Measurements from ENCODE around the gene FRK.
A peak's percentile ranks its signal among the peaks of the same experiment; 100 is the strongest.

The FRK gene

DNA sequence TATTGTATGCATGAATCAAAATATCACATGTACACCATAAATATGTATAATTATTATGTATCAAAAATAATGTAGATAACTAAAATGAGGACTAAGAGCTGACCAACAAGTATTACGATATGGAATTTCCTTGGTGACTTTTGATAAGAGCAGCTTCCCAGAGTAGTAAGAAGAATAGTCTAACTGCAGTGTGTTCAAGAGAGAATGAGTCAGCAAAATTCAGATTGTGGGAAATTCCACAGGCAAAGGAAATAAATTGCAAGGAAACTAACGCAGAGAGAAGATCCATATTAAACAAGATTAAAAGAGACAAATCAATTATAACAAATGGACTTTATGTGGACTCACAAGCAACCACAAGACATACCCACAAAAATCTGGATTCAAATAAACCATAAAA is 26.4 kb downstream of the FRK start:
- DNase-seq = no peak

DNA sequence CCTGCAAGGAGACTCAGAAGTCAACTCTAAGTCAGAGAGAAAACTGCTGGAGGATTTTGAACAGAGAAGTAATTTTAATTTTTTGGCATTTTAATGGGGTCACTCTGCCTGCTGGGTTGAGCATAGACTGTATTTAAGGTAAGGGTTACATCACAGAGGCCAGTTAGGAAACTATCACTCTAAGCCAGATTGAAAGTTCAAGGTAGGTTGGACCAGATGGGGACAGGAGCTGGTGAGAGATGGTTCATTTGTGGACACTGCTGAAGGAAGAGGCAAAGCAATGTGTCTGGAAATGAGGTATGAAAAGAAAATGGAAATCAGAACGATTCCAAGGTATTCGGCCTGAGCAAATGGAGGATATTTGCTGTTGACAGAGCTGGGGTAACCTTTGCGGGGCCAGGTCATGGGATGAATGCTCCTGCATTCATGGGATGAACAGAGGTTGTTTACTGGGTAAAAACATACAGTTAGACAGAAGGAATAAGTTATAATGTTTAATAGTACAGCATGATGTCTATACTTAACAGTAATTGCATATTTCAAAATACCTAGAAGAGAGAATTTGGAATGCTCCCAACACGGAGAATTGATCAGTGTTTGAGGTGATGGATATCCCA is 26.9 kb downstream of the FRK start:
- DNase-seq = no peak

DNA sequence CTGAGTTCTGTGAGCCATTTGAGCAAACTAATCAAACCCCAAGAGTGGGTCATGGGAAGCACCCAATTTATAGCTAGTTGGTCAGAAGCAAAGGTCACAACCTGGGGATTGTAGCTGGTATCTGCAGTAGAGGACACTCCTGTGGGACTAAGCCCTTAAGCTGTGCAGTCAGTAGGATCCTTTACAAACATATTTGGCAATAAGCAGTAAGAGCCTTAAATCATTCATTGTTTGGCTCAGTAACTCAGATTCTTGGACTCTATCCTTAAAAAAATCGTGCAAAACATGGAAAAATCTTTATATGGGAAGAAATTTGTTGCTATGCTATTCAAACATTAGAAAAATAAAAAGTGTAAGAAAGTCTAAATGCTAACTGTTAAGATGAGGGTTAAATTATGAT is 29.9 kb downstream of the FRK start:
- no peak for DNase-seq

DNA sequence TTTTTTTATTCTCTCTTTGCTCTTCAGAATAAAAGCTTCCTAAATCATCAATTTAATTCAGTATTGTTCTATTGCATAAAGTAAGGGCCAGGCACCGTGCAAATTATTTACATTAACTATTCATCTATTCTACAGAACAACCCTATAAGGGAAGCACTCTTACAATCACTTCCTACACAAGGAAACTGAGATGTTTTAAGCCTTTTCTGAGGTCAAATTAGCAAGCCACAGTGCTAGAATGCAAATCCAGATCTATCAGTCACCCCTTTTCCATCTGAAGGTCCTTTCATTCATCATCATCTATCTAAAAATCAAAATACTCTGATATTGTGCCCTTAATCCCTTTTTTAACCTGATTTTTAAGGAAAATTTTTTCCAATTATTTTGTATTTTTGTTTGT is 31.2 kb downstream of the FRK start:
- no peak for DNase-seq

DNA sequence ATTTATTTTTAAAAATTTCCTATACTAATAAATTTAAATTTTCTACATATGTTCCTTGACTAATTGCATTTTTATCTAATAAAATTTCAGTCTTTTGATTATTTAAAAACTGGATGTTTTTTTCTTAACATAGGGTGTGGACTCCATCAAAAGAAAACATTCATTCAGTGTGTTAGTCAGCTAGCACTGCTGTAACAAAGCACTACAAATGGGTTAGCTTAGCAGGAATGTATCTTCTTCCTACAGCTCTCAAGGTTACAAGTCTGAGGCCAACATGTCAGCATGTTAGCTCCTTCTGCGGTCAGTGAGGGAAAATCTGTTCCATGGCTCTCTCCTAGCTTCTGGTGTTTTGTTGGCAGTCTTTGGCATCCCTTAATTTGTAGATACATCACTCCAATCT is 32.5 kb downstream of the FRK start:
- DNase-seq = no peak

DNA sequence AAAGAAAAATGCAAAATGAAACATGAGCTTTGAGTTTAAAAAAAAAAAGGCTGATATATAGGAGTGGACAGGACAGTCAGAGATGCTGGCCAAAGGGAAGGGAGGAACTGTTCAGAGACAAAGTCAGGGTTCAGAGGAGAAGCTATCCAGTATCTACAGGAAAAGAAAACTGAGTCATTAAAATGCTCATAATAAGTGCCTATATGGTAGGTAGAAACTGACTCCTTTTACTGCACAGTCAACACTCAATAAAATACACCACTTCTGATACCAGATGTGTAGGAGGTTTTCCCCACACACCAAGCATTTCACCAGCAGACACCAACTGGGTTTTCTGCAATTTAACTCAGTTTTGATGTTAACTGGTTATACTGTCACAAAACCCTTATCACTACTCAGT is 32.9 kb downstream of the FRK start:
- no peak for DNase-seq

DNA sequence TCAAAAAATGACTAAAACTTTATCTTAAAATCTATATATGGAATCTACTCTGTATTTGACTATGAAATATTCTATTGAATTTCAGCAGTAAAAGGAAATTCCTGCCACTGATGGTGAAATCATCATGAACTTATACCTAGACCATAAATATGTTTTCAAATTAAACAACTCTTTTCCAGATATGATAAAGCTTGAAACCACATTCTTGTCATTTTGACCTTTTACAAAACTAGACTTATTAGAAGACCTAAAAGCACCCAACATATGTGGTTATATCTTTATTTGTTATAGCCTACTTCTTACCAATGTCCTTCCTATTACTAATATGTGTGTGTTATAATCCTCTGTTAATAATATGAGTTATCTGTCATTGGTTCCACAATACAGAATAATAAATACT is 35.3 kb downstream of the FRK start:
- DNase-seq = no peak

DNA sequence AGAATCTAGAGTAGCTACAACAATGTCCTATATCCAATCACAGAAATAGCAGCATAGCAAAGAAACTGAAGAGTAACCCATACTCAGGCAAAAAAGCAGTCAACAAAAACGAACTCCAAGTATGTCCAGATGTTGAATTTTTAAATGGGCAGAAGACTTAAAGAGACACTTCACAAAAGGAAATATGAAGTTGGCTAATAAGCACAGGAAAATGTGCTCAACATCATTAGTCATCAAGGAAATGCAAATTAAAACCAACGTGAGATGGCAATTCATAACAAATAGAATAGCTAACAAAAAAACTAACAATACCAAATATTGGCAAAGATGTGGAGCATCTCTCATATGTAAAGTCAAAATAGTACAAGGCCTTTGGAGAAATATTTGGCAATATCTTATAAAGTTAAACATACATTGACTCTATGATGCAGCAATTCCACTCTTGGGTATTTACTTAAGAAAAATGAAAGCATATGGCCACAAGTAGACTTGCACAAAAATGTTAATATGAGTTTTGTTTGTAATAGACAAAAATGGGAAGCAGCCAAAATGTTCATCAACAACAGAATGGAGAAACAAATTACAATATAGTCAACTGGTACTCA is 37.7 kb downstream of the FRK start:
- DNase-seq = no peak

DNA sequence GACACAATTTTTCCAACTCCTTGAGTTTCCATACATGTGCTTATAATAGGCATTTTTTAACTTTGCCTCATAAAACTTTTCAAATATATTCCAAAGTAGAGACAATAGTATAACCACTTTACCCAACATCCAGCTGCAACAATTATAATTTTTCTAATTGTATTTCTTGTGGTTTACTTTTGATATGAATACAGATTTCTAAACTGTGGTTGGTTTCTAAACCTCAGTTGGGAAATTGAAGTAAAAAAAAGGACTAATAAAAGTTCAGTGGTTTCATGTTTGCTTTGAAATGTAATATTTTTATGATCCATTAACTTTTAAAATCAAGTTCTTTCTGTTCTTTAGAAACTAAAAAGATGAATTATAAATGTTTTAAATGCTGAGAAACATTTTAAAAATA is 40.0 kb downstream of the FRK start:
- no peak for DNase-seq

DNA sequence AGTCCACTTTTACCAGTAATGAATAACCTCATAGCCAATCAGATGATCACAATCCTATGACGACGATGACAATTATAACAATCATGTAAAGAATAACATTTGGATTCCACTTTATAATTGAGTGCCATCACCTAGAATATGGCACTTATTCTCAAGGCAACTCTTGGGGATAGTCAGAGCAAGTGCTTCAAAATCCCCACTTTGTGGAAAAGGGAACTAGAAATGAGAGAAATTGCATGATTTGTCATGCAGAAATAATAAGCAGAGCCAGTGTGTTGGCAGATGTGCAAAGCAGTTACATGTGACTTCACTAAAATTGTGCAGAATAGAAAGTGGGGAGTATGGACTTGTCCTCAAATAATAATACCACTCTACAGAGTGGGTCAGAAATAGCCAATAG is 41.3 kb downstream of the FRK start:
- peak in 3 of 4 experiments; percentile 7 to 50 (median 36) for DNase-seq

DNA sequence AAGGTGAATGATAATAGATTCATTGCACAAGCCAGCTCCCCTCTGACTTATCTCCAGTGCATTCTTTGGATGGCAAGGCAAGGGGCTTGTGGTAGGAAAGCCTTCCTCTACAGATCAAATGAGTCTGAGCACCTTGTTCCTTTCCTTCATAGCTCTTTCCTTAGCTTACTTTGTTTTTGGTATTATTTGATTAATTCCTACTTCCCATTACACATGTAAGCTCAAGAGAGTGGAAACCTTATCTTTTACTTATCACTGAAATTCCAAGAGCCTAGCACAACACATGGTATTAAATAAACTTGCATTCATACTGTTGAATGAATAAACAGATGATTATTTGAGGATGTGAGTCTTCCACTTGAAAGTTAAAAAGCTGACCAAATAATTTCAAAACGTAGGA is 41.7 kb downstream of the FRK start:
- DNase-seq = no peak

DNA sequence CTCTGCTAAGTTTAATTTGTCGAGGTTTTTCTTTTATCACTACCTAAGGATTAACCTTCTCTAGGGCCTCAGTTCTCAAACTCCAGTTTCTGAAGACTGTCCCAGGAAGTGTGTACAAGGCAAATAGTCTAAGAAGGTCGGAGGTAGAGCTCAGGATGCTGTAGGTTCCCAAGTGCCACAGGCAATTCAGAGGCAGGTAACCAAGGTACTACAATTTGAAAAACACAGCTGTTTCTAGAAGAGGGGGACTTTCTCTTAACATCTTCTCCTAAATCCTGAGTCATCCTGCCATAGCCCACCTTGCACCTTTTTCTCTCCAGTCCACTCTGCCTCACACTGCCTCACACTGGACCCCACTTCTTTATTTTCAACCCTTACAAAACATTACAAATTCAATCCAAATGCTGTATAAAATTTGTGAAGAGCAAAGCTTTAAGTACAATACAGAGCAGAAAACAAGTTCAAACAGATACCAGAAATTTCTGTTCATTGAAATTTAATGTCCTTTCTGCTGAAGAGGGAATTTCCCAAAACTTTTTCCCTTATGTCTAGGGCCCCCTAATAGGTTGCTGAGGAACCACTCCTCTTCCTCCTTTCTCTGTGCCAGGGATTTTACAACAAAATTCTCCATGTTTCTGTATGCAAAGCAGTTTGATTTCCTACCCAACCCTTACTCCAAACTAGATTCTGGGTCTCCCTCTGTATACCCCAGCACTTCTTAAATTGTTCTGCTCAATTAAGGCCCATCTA is 43.0 kb downstream of the FRK start:
- DNase-seq = peak in 2 of 4 experiments; percentile 7 to 25

DNA sequence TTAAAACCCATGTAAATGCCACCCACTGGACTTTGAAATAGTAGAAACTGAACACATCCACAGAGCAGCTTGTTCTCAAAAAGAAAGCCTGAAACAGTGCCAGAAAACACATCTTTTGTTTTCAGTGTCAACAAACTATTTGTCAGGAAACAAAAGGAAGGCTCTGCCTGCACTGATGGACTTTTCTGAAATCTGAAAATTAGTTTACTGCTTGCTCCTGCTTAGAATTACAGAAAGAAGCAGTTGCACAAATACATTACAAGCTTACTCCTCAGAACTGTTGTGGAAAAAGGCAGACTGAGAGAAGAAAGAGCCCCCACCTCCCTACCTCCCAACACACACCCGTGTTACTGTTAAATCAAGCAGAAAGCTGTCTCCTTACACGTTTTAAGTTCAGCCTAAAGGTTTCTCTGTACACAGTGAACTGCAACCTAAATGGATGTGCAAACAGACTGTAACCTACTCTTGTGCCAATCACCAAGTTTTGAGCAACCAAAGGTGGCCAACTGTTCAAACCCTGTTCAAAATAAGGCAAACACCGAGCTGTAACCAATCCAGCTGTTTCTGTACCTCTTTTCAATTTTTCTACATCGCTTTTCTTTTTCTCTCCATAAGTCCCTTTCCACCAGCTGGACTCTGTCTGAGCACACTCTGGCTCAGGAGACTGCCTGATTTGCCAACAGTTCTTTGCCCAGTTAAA is 43.7 kb downstream of the FRK start:
- DNase-seq = no peak

DNA sequence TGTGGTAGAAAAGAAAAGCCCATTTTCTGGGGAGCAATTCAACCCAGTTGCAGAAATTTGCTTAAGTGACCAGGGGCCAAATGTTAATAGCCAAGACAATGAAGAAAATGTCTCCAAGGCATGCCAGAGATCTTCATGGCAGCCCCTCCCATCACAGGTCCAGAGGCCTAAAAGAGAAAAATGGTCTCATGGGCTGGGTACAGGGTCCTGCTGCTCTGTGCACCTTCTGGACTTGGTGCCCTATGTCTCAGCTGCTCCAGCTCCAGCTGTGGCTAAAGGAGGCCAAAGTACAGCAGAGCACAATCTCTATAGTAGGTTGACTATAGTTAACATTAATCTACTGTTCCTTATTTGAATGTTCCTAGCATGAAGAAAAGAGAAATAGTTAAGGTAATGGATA is 44.7 kb downstream of the FRK start:
- DNase-seq = no peak

DNA sequence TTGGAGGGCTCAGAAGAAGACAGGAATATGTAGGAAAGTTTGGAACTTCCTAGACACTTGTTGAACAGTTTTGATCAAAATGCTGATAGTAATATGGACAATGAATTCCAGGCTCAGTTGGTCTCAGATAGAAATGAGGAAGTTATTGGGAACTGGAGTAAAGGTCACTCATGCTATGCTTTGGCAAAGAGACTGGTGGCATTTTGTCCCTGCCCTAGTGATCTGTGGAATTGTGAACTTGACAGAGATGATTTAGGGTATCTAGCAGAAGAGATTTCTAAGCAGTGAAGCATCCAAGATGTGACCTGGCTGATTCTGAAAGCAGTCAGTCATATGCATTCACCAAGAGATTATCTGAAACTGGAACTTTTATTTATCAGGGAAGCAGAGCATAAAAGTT is 45.1 kb downstream of the FRK start:
- DNase-seq = peak in 3 of 4 experiments; percentile 6 to 29 (median 25)

DNA sequence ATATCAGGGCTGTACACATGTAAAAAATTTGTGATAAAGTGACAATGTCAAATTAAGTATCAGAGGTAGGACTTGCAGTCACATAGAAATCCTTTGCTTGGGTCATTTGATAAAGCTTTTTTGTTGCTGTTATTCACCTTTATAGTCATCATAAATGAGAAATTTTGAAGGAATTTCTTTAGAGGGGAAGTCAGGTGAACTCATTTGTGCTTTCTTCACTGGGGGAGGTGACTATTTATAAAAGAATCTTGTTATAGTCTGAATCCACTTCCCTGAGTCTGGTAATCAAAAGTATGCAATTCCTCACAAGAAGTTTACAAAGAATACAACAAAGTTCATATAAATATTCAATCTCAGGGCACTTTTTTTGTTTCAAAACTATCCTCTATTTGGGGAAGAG is 47.7 kb downstream of the FRK start:
- DNase-seq = no peak

DNA sequence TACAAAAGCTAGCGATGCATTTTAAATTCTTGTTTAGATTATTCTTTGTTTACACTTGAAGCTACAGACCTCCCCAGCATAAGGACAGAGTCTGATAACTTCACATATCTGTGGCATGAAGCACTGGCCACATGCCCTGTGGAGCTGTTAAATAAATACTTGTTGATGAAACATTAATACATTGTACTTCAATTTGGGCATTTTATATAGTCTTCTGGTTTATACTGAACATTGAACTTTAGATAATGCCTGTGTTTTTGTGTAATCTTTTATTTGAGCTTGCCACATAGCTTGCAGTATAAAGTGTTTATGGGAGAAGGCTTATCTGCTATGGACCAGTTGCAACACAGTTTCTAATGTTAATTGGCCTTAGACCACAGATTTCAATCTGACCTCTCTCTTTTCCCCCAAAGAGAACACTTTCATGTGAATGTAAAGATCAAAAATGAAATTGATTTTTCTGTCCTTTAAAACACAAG is 48.2 kb downstream of the FRK start:
- DNase-seq = no peak

DNA sequence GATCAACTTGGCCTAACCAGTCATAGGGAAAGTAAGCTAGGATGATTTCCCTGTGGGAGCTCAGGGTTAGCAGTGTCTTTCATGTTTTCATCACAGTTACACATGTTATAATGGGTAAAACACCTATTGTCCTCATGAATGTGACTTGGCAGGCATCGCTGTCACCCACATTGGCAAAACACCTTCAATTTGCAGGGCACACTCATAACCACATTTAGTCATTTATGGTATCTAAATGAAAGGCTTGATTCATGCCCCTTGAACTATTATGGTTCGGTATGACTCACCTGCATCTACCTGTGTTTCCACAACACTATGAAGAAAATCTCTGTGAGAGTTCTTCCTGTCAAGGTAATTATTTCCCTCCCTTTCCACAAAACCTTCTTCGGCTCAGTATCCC is 49.2 kb downstream of the FRK start:
- DNase-seq = no peak

DNA sequence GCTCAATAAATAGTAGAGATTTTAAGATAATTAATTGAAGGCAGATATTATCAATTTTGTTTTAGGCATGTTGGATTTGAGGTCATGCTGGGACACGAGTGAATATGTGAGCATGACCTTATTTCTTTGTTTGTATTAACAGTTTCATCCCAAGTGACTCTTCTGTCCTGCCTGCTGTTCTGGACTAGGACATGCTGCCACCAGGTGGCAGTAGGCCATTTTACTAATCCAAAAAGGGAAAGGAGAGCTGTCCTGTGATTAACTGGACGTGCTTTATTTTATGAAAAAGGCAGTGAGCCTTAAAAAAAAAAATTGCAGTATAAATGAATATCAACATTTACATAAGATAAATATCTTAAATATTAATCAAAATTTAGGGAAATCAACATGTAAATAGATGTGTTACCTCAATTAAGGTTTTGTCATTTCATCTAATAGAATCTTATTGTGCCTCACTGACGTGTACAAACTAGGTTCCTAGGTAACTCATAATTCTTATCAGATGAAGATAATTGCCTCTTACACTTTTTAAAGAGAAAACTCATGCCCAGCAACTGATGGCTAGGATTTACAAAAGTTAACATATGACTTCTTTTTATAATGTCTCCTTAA is 49.8 kb downstream of the FRK start:
- DNase-seq = peak; percentile 65 to 81 (median 74)

DNA sequence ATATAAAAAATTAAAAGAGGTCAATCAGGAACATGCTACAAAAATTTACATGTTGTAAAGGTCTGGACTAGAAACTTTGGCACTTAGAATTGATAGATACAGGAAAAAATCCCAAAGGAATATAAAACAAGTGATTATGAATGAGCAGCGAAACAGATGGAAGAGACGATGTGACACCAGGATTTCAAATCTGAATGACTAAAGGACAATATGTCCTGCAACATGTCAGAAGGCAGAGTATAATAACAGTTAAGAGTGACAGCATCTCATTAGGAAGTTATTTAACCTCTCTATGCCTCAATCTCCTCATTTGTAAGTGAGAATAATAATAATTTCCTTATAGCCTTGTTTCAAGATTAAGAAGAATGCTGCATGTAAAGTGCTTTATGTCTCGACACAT is 50.3 kb downstream of the FRK start:
- DNase-seq = no peak

DNA sequence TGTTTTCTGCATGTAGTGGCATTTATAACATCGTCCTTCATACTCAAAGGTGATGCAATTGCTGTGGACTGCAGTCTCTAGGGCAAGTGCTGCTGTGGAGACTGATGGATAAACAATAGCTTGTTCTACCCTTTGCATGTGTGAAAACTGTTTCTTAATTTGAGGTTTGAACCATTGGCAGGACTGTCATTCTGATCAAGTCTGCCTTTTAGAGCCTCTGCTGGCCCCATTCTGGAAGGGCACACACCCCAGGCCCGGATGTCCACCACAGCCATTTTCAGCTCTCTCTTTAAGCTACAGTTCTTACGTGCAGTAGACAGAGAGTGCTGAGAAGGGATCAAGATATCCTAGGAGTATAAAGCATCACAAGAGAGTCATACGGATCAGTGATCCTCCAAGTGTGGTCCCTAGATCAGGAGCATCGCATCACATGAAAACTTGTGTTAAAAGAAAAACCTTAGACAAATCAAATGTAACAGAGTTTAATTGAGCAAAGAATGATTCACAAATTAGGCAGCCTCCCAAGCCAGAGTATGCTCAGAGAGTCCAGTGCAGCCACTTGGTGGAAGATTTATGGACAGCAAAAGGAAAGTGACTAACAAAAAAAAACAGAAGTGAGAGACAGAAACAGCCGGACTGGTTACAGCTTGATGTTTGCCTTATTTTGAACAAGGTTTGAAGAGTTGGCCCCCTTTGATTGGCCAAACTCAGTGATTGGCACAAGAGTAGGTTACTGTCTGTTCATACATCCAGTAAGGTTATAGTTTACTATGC is 52.0 kb downstream of the FRK start:
- peak in 3 of 4 experiments; percentile 3 to 10 (median 7) for DNase-seq
